MCF 10A (cell line): ENCODE data around the gene CDK5R2. TPM values are rescaled to one million over a fixed set of nuclear protein-coding genes. Genes with fewer than 3 reads are reported as not detected.

Experiments
- BruUV-seq: library from RNA; stranded (reverse); fragments of 400-500 nt; replicated peaks from 2 replicates; lab custom pipeline; 2021; lab: Mats Ljungman, UMichigan
- CTCF ChIA-PET: fragments of 300-600 bp; sonication (Branson Sonifier 250); formaldehyde crosslinking; extraction: SDS; loops from one replicate; lab custom pipeline; 2021; ENCODE audit warnings: antibody characterized with exemption, inconsistent platforms; lab: Yijun Ruan, JAX
- POLR2A ChIA-PET: fragments of 300-600, 350-650 bp; sonication (Branson Sonifier 250); formaldehyde crosslinking; extraction: SDS; loops from one replicate; lab custom pipeline; 2020; ENCODE audit warnings: antibody characterized with exemption, inconsistent platforms; lab: Yijun Ruan, JAX
- DNase-seq: peaks from one replicate; pipeline ENCODE4 v3.0.0-alpha.2; 2018; ENCODE audit not compliant: unreplicated experiment
- H3K27ac Mint-ChIP-seq: one replicate; pipeline ENCODE4 v1.8.0; 2022; ENCODE audit warnings: mild to moderate bottlenecking, low read depth, mixed read lengths; ENCODE audit not compliant: unreplicated experiment
- H3K27me3 Mint-ChIP-seq: one replicate; pipeline ENCODE4 v1.8.0; 2022; ENCODE audit warnings: mixed read lengths; ENCODE audit not compliant: insufficient read depth, unreplicated experiment
- H3K36me3 Mint-ChIP-seq: one replicate; pipeline ENCODE4 v1.8.0; 2022; ENCODE audit warnings: mild to moderate bottlenecking, moderate library complexity, mixed read lengths; ENCODE audit not compliant: insufficient read depth, unreplicated experiment
- H3K4me1 Mint-ChIP-seq: one replicate; pipeline ENCODE4 v1.8.0; 2022; ENCODE audit warnings: mixed read lengths; ENCODE audit not compliant: insufficient read depth, unreplicated experiment
- H3K4me3 Mint-ChIP-seq: one replicate; pipeline ENCODE4 v1.8.0; 2022; ENCODE audit warnings: mild to moderate bottlenecking, moderate library complexity, mixed read lengths; ENCODE audit not compliant: unreplicated experiment
- H3K9me3 Mint-ChIP-seq: one replicate; pipeline ENCODE4 v1.8.0; 2022; ENCODE audit warnings: mixed read lengths; ENCODE audit not compliant: unreplicated experiment
- intact Hi-C: fragments of 100-400 bp; cut with micrococcal nuclease; formaldehyde crosslinking; loops from 2 replicates; pipeline ENCODE4 v1.14.1; 2022
- total RNA-seq: library from RNA; stranded (reverse); gene quantifications from 2 replicates; pipeline ENCODE4 v1.2.3, GENCODE V29; 2022
- TF ChIP-seq, protein P1 (sequence below): fragments of 200-600 bp; IDR thresholded peaks from one replicate; pipeline ENCODE4 v1.8.0; 2022; ENCODE audit warnings: antibody characterized with exemption, mild to moderate bottlenecking; ENCODE audit not compliant: unreplicated experiment

CDK5R2 gene
- total RNA-seq, 1 experiment from 2014 or later, result not detected

DNA sequence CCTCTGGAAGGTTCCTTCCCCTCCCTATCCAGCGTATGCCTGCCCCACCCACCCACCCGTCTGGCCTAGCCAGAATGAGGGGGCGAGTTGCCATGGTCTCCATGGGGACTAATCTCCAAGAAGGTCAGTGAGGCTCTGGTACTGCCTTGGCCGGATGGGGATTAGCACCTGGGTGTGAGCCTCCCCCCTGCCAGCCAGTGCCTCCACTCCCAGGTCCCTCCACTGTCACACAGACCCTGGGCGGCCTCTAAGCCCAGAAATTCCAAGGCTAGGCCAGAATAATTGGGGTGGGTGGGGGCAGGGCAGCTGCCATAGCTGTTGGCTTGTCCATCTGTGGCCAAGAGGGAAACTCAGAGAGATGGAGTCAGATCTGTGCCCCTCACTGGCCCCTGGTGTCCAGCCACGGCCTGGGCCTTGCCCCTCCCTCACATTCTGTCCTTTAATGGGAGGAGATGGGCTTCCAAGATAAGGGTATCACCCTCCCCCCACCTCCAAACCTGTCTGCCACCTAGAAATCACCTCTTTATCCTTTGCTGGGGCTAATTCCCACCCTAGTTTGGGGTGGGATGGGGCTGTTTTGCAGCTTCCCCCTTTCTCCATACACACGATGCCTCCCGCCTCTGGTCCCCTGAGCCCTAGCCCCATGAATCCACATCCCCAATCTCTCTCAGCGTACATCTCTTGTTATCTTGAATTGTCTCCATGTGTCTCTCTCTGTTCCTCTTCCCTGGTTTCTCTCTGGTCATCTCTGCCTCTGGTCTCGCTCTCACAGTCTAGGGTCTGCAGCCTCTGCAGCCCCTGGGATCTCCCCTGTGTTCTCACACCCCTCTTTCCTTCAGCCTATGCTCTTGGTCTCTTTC lies 39.8 kb downstream of the CDK5R2 start:
- BruUV-seq, result no TSS peak
- ChIA-PET POLR2A (interaction anchor here (0.5 to 0.7 kb wide), 3 partner anchors 21 to 390 kb away, joined by 3 read pairs; no protein-coding TSS in a partner anchor), CTCF (interaction anchor here (0.6 to 1.8 kb wide), 5 partner anchors 10 to 296 kb away, joined by 3 to 9 read pairs (median 3); no protein-coding TSS in a partner anchor)
- intact Hi-C loops, result loop anchor here (5.0 kb wide), 1 partner anchor 147 kb away; no protein-coding TSS in a partner anchor
- Mint-ChIP-seq H3K27ac (no peak overlapping the region), H3K4me3 (no peak overlapping the region), H3K4me1 (peaks cover 15% of the 10 kb centered on the region), H3K9me3 (no peaks in the 10 kb centered on the region), H3K27me3 (peaks cover 28% of the 10 kb centered on the region), H3K36me3 (no peaks in the 10 kb centered on the region)
- no peak for DNase-seq
- TF ChIP-seq, protein P1, sequence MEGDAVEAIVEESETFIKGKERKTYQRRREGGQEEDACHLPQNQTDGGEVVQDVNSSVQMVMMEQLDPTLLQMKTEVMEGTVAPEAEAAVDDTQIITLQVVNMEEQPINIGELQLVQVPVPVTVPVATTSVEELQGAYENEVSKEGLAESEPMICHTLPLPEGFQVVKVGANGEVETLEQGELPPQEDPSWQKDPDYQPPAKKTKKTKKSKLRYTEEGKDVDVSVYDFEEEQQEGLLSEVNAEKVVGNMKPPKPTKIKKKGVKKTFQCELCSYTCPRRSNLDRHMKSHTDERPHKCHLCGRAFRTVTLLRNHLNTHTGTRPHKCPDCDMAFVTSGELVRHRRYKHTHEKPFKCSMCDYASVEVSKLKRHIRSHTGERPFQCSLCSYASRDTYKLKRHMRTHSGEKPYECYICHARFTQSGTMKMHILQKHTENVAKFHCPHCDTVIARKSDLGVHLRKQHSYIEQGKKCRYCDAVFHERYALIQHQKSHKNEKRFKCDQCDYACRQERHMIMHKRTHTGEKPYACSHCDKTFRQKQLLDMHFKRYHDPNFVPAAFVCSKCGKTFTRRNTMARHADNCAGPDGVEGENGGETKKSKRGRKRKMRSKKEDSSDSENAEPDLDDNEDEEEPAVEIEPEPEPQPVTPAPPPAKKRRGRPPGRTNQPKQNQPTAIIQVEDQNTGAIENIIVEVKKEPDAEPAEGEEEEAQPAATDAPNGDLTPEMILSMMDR, result no peak

DNA sequence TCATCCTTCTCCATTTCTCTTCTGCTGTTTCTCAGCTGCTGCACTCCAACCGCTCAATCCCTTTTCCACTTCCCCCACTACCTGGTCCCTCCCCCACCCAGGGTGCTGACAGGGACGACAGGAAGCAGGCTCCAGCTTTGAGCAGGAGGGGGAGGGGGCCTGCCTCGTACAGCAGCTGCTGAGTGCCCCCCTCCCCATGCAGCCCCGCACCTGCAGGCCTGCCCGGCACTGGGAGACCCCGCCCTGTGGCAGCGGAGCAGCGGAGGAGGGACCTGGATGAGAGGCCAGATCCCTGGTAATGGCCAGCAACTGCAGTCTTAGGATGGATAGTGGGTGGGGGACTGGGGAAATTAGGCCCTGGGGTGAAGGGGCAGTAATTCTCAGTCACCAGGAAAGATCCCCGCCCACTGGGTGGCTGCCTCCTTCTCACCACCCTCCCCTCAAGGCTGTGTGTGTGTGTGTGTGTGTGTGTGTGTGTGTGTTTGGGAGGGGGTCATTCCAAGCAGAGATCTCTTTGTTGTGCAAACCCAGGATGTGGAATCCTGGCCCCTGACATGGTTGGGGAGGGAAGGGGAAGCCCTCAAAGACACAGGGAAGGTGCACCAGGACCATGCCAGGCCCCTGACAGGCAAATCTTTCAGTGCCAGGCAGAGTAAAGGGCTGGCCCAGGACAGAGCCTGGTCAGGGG lies 40.6 kb downstream of the CDK5R2 start:
- no TSS peak for BruUV-seq
- Mint-ChIP-seq H3K27me3 (peaks cover 35% of the 10 kb centered on the region), H3K36me3 (peaks cover 5% of the 10 kb centered on the region), H3K27ac (no peak overlapping the region), H3K9me3 (no peaks in the 10 kb centered on the region), H3K4me3 (no peak overlapping the region), H3K4me1 (peaks cover 15% of the 10 kb centered on the region)
- DNase-seq, result no peak
- intact Hi-C loops, result loop anchor here (5.0 kb wide), 1 partner anchor 148 kb away; no protein-coding TSS in a partner anchor
- TF ChIP-seq, protein P1, result no peak
- ChIA-PET POLR2A (no interaction called here), CTCF (interaction anchor here (0.6 to 0.9 kb wide), 6 partner anchors 30 to 155 kb away, joined by 3 to 4 read pairs (median 3); no protein-coding TSS in a partner anchor)

DNA sequence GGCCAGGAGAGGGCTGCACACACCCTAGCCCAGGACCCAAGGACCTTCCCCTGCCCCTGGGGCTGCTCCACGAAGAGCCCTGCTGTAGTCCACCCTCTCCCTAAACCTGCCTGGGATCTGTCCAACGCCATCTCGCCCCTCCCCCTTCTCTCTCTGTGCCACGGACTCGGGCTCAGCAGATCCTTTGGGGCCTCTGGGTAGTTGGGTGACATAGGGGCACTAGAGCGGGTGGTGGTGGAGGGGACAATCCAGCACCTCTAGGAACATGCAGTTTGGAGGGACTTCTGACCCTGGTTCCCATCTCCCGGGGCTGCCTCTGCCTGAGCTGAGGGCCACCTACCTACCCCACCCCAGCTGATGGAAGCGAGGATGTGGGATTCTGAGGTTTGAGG lies 41.1 kb downstream of the CDK5R2 start:
- ChIA-PET CTCF (interaction anchor here (0.8 to 0.9 kb wide), 2 partner anchors 41 to 154 kb away, joined by 3 to 4 read pairs; no protein-coding TSS in a partner anchor), POLR2A (no interaction called here)
- TF ChIP-seq, protein P1, result no peak
- Mint-ChIP-seq H3K9me3 (no peaks in the 10 kb centered on the region), H3K36me3 (peaks cover 6% of the 10 kb centered on the region), H3K4me1 (peaks cover 15% of the 10 kb centered on the region), H3K27ac (no peak overlapping the region), H3K4me3 (no peak overlapping the region), H3K27me3 (peaks cover 36% of the 10 kb centered on the region)
- BruUV-seq, result no TSS peak
- intact Hi-C loops, result no loop called here
- no peak for DNase-seq

DNA sequence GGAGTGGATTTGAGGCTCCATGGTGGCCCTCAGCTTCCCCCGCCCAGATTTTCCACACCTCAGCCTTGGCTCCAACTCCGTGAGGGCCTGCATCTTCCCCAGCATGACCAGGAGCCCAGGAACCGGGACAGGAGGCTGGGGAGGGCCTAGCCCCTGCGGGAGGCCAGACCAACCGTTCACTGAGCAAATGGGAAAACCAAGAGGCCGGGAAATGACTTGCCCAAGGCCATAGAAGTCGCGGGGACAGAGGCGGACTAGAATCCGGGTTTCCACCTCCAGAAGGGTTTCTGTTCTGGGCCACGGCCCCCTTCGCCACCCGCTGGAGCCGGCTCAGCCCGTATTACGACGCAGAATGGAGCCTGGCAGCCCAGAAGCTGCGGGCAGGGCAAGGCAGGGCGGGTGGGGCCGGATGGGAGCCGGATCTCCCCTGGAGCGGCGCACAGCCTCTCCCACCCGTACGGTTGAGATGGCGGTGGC lies 41.7 kb downstream of the CDK5R2 start:
- peaks cover 6% of the 10 kb centered on the region for H3K36me3 Mint-ChIP-seq
- no peak for DNase-seq
- ChIA-PET CTCF (interaction anchor here (0.8 to 1.8 kb wide), 11 partner anchors 10 to 169 kb away, joined by 3 to 9 read pairs (median 4); partner anchors contain the start of gene SLC23A3), POLR2A (interaction anchor here (1.2 kb wide), 1 partner anchor 21 kb away, joined by 4 read pairs; no protein-coding TSS in a partner anchor)
- H3K27me3 Mint-ChIP-seq, result peaks cover 36% of the 10 kb centered on the region
- intact Hi-C loops, result no loop called here
- H3K4me3 Mint-ChIP-seq, result no peak overlapping the region
- no peak overlapping the region for H3K27ac Mint-ChIP-seq
- TF ChIP-seq, protein P1, result no peak
- BruUV-seq, result no TSS peak
- no peaks in the 10 kb centered on the region for H3K9me3 Mint-ChIP-seq
- H3K4me1 Mint-ChIP-seq, result peaks cover 15% of the 10 kb centered on the region
